Uterus (tissue), 2 donors: ENCODE measurements around the gene COMMD9.

Experiments
- CTCF ChIP-seq, 4 experiments: fragments of 200-600 bp in 2 of 4; fragments of 450-650 bp in 2 of 4; sonication (generic) in 2 of 4; IDR thresholded peaks; one replicate each; pipeline ENCODE4 v1.5.1; 2016 to 2019; ENCODE audit warnings: antibody characterized with exemption in 4 of 4, mild to moderate bottlenecking in 2 of 4, moderate library complexity in 1 of 4
- POLR2A ChIP-seq, 2 donors: fragments of 450-650 bp; IDR thresholded peaks; one replicate each; pipeline ENCODE4 v1.6.1; 2016; ENCODE audit warnings: antibody characterized with exemption in 2 of 2, mild to moderate bottlenecking in 1 of 2, moderate library complexity in 1 of 2

GRCh38 chr11:36247493-36247892, 41.7 kb downstream of the COMMD9 start:
- TF ChIP-seq CTCF (IDR thresholded peaks at IDR 0.05): no peak
- no peak for TF ChIP-seq POLR2A (IDR thresholded peaks at IDR 0.05)
